Erythroblast (primary cell): Measurements from ENCODE around the gene ESCO1.
A peak's percentile ranks its signal among the peaks of the same experiment; 100 is the strongest.
"Not testable (repeated sequence)": the region's sequence is repeated elsewhere in the genome, so short reads cannot be mapped to it uniquely, and the experiment has no call there.

Source experiments
- DNase-seq, 2 experiments: peaks; one replicate each; lab custom pipeline; 2025; lab: John Stamatoyannopoulos, UW
- GATA1 ChIP-seq: IDR thresholded peaks from 2 replicates; pipeline ENCODE4 v1.6.1; 2011; ENCODE audit warnings: low read depth, mild to moderate bottlenecking, control low read depth, low read length, moderate library complexity
- POLR2A ChIP-seq: IDR thresholded peaks from 2 replicates; pipeline ENCODE4 v1.6.1; 2011; ENCODE audit warnings: mild to moderate bottlenecking, low read length

ESCO1 gene, protein sequence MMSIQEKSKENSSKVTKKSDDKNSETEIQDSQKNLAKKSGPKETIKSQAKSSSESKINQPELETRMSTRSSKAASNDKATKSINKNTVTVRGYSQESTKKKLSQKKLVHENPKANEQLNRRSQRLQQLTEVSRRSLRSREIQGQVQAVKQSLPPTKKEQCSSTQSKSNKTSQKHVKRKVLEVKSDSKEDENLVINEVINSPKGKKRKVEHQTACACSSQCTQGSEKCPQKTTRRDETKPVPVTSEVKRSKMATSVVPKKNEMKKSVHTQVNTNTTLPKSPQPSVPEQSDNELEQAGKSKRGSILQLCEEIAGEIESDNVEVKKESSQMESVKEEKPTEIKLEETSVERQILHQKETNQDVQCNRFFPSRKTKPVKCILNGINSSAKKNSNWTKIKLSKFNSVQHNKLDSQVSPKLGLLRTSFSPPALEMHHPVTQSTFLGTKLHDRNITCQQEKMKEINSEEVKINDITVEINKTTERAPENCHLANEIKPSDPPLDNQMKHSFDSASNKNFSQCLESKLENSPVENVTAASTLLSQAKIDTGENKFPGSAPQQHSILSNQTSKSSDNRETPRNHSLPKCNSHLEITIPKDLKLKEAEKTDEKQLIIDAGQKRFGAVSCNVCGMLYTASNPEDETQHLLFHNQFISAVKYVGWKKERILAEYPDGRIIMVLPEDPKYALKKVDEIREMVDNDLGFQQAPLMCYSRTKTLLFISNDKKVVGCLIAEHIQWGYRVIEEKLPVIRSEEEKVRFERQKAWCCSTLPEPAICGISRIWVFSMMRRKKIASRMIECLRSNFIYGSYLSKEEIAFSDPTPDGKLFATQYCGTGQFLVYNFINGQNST

GRCh38 chr18:21600526-21601410 lies at the start of gene ESCO1:
Gene ESCO1 (minus strand): TSS chr18:21600704. CDS start chr18:21574843, 25,861 bp downstream.
- TF ChIP-seq GATA1, result no peak
- TF ChIP-seq POLR2A, result peak; percentile 99
- peak; percentile 99 for DNase-seq

DNA sequence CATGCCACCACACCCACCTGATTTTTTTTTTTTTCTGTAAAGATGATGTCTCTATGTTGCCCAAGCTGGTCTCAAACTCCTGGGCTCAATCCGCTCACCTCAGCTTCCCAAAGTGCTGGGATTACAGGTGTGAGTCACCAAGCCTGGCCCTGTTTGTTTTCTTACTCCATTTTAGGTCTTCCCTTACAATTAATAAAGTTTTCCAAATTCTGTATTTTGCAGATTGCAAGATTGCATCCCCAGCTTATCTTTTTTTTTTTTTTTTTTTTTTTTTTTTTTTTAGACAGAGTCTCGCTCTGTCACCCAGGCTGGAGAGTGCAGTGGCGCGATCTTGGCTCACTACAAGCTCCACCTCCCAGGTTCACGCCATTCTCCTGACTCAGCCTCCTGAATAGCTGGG lies 39.9 kb upstream of the ESCO1 start:
- DNase-seq, result not testable (repeated sequence)

GRCh38 chr18:21638822-21639221 lies 38.3 kb upstream of the ESCO1 start:
- no peak for DNase-seq
- TF ChIP-seq GATA1 (no peak), POLR2A (no peak)

DNA sequence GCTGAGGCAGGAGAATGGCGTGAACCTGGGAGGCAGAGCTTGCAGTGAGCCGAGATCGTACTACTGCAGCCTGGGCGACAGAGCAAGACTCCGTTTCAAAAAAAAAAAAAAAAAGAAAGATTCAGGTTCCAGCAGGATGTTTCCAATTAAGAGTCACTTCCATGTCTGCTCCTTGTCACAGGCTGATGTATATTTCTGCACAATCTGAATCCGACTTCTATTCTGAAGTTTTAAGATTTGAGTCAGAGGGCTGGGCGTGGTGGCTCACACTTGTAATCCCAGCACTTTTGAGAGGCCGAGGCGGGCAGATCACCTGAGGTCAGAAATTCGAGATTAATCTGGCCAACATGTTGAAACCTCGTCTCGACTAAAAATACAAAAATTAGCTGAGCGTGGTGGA lies 36.3 kb upstream of the ESCO1 start:
- TF ChIP-seq GATA1 (no peak), POLR2A (no peak)
- DNase-seq, result no peak

GRCh38 chr18:21634588-21635199 lies 34.2 kb upstream of the ESCO1 start:
- TF ChIP-seq POLR2A, result no peak
- no peak for TF ChIP-seq GATA1
- no peak for DNase-seq

GRCh38 chr18:21632393-21632792 lies 31.9 kb upstream of the ESCO1 start:
- no peak for DNase-seq
- TF ChIP-seq POLR2A (no peak), GATA1 (no peak)

DNA sequence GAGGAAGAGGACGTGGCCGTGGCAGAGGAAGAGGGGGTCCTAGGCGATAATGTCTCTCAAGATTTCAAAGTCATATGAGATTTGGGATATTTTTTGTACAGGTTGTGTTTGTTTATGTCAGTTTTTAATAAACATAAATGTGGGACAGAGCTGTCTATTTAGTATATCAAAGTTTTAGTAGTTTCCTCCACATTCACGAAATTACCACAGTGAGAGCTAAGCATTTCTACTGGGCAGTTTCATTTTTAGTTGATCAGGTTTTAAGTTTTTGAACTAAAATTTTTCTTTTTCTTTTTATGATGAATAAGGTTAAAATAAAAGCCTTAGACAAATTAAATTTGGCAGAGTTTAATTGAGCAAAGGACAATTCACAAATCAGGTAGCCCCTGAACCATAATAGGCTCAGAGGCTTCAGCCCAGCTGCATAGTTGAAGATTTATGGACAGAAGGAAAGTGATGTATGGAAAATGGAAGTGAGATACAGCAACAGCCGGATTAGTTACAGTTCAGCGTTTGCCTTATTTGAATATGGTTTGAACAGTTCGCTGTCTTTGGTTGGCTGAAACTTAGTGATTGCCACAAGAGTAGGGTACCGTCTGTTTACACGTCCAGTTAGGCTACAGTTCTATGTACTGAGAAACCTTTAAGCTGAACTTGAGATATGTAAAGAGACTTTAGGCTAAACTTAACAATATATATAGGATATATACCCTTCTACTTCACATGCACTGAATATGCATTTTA lies 28.8 kb upstream of the ESCO1 start:
- TF ChIP-seq GATA1 (no peak), POLR2A (no peak)
- no peak for DNase-seq

DNA sequence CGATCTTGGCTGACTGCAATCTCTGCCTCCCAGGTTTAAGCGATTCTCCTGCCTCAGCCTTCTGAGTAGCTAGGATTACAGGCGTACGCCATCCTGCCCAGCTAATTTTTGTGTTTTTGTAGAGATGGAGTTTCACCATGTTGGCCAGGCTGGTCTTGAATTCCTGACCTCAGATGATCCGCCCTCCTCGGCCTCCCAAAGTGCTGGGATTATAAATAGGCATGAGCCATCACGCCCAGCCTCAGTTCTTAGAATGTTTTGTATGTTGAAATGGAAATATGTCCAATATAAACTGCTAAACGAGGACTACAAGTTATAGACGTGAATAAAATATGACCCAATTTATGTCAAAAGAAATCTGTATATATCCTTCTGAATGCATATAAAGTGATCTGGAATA lies 21.1 kb upstream of the ESCO1 start:
- not testable (repeated sequence) for DNase-seq

- TF ChIP-seq POLR2A, result peak; percentile 94
- TF ChIP-seq GATA1, result no peak
Measured at GRCh38 chr18:21612125-21613039, 11.9 kb upstream of the ESCO1 start, which contains the start of gene SNRPD1. Gene SNRPD1 (plus strand): TSS chr18:21612314. CDS start chr18:21612430, 116 bp downstream.

GRCh38 chr18:21611401-21612124 lies 11.1 kb upstream of the ESCO1 start:
- not testable (repeated sequence) for DNase-seq

More at GRCh38 chr18:21612125-21613039, 11.9 kb upstream of the ESCO1 start, which contains the start of gene SNRPD1:
- peak; percentile 95 to 97 for DNase-seq

- TF ChIP-seq GATA1 (no peak), POLR2A (no peak)
- no peak for DNase-seq
Measured at GRCh38 chr18:21605213-21605612, 4.7 kb upstream of the ESCO1 start.
